ENCODE data around the gene PTPRCAP. TPM values are rescaled to one million over a fixed set of nuclear protein-coding genes. Genes with fewer than 3 reads are reported as not detected.

The PTPRCAP gene
- total and polyA plus RNA-seq, 4 donors = 8.8 to 19.0 (median 12.3) TPM

- Histone ChIP-seq H3K27me3 (ENCODE audit: control insufficient read depth in 3 of 3, insufficient read depth in 3 of 3, low read length in 2 of 3) (peaks cover 0 to 3% (median 0%) of the 10 kb centered on the region in 3 donors), H3K36me3 (ENCODE audit: control insufficient read depth in 4 of 4, insufficient read depth in 4 of 4, low read length in 4 of 4) (no peaks in the 10 kb centered on the region), H3K27ac (ENCODE audit: low read depth in 1 of 2, low read length in 1 of 2) (no peak overlapping the region), H3K9ac (ENCODE audit: insufficient read depth in 1 of 2, low read length in 2 of 2) (no peak overlapping the region), H3K4me3 (no peak overlapping the region), H3K4me1 (ENCODE audit: control insufficient read depth in 5 of 5, insufficient read depth in 5 of 5, low read length in 5 of 5) (peaks cover 0 to 8% (median 5%) of the 10 kb centered on the region in 5 donors), H3K9me3 (ENCODE audit: control insufficient read depth in 4 of 4, insufficient read depth in 3 of 4, low read length in 3 of 4) (no peaks in the 10 kb centered on the region)
- DNase-seq (no peak), ATAC-seq (ENCODE audit: insufficient read depth, low FRiP score) (no peak)
- 41 to 68% methylated on average over 18 of the region's 18 CpGs for WGBS, 2 donors
- no peak for TF ChIP-seq CTCF (IDR thresholded peaks at IDR 0.05; ENCODE audit: control extremely low read depth, extremely low read depth)
Observed at GRCh38 chr11:67408437-67409200, 28.9 kb downstream of the PTPRCAP start.

DNA sequence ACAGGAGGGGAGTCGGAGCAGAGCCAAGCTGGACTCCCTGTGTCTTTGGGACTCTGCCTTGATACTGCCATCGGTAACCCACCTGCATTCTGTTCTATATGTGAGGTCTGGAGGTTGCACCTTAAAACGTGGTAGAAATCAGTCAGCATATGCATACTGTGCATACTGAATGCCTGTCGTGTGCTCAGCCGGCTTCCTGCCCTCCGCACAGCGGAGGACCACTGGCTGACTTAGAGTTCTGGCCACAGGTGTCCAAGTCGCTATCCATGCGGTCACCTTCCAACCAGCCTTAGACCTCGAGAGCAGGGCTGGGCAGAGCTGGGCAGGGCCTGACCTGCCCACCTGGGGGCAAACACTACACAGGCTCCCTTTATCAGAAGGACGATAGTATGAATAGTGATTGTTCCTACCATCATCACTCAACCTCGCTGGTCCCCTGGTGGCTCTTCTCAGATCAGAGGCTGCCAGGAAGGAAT lies 29.8 kb downstream of the PTPRCAP start:
- Histone ChIP-seq H3K9me3 (ENCODE audit: control insufficient read depth in 4 of 4, insufficient read depth in 3 of 4, low read length in 3 of 4) (no peaks in the 10 kb centered on the region), H3K27me3 (ENCODE audit: control insufficient read depth in 3 of 3, insufficient read depth in 3 of 3, low read length in 2 of 3) (no peaks in the 10 kb centered on the region), H3K4me3 (no peak overlapping the region), H3K4me1 (ENCODE audit: control insufficient read depth in 5 of 5, insufficient read depth in 5 of 5, low read length in 5 of 5) (peaks cover 0 to 10% (median 6%) of the 10 kb centered on the region in 5 donors), H3K9ac (ENCODE audit: insufficient read depth in 1 of 2, low read length in 2 of 2) (no peak overlapping the region), H3K36me3 (ENCODE audit: control insufficient read depth in 4 of 4, insufficient read depth in 4 of 4, low read length in 4 of 4) (no peaks in the 10 kb centered on the region), H3K27ac (ENCODE audit: low read depth in 1 of 2, low read length in 1 of 2) (no peak overlapping the region)
- no peak for TF ChIP-seq CTCF (IDR thresholded peaks at IDR 0.05; ENCODE audit: control extremely low read depth, extremely low read depth)
- DNase-seq = no peak
- WGBS, 2 donors = 73 to 80% methylated on average over 12 of the region's 12 CpGs
- ATAC-seq (ENCODE audit: insufficient read depth, low FRiP score) = no peak

DNA sequence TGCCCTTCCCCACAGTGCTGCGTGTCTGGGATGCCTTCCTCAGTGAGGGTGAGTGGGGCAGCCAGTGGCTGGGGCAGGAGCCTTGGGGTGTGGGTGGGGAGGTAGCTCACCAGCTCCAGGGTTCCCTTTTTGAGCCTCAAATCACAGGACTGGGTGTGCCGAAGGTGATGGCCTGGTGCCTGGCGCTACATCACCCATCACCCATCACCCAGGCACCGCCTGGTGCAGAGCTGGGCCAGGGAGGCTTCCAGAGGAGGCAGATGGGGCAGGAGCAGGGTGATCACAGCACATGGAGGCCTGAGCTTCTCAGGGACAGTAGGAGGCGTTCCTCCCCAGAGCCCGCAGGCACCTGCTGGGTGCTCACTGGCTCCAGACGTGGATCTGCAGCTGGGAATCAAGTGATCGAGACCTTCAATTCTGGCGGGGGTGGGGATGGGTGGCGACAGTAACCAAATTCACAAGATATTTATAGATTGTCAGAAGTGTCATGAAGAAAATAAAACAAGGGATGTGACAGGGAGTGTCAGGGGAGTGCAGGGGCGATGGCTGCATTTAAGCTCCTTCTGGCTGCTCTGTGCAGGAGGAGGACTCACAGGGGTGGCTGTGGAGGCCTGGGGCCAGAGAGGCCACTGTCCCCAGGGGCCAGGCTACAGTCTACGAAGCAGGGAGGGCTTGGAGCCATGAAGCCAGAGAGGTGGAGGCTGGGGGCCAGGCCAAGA lies 30.4 kb downstream of the PTPRCAP start:
- no peak overlapping the region for H3K27ac ChIP-seq (ENCODE audit: low read depth in 1 of 2, low read length in 1 of 2)
- H3K9ac ChIP-seq (ENCODE audit: insufficient read depth in 1 of 2, low read length in 2 of 2) = no peak overlapping the region
- DNase-seq = no peak
- no peaks in the 10 kb centered on the region for H3K27me3 ChIP-seq (ENCODE audit: control insufficient read depth in 3 of 3, insufficient read depth in 3 of 3, low read length in 2 of 3)
- ATAC-seq (ENCODE audit: insufficient read depth, low FRiP score) = no peak
- 65 to 78% methylated on average over 12 of the region's 12 CpGs for WGBS, 2 donors
- no peaks in the 10 kb centered on the region for H3K36me3 ChIP-seq (ENCODE audit: control insufficient read depth in 4 of 4, insufficient read depth in 4 of 4, low read length in 4 of 4)
- H3K4me1 ChIP-seq (ENCODE audit: control insufficient read depth in 5 of 5, insufficient read depth in 5 of 5, low read length in 5 of 5) = peaks cover 0 to 14% (median 7%) of the 10 kb centered on the region in 5 donors
- no peak for TF ChIP-seq CTCF (IDR thresholded peaks at IDR 0.05; ENCODE audit: control extremely low read depth, extremely low read depth)
- no peaks in the 10 kb centered on the region for H3K9me3 ChIP-seq (ENCODE audit: control insufficient read depth in 4 of 4, insufficient read depth in 3 of 4, low read length in 3 of 4)
- H3K4me3 ChIP-seq = no peak overlapping the region
